Measurements from ENCODE around the gene METTL24. TPM values are rescaled to one million over a fixed set of nuclear protein-coding genes. Genes with fewer than 3 reads are reported as not detected.
"Not testable (repeated sequence)": the region's sequence is repeated elsewhere in the genome, so short reads cannot be mapped to it uniquely, and the experiment has no call there.

Gene METTL24
- total RNA-seq, 2 donors from 2014 or later = 0.96 to 3.0 TPM

- TF ChIP-seq POLR2AphosphoS5 (IDR thresholded peaks at IDR 0.05) = no peak
- TF ChIP-seq POLR2A (IDR thresholded peaks at IDR 0.05) = no peak
- no peak for TF ChIP-seq CTCF (IDR thresholded peaks at IDR 0.05)
- no peaks in the 10 kb centered on the region for H3K27me3 ChIP-seq (replicated peaks; ENCODE audit: insufficient read depth)
- DNase-seq (ENCODE audit: low spot score) = no peak
These were observed 107.3 kb downstream of the METTL24 start for GRCh38 chr6:110250838-110251237.

DNA sequence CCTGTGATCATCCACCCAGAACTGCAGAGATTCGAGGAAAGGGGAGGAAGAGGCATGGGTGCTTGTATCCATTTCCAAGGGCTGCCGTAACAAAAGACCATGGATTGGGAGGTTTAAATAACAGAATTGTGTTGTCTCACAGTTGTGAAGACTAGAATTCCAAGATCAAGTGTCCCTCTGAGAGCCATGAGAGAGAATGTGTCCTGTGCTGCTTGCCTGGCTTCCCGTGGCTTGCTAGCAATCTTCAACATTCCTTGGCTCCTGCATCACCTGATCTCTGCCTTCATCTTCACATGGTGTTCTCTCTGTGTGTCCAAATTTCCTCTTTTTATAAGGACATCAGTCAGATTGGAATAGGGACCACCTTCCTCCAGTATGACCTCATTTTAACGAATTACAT is 108.1 kb downstream of the METTL24 start:
- no peaks in the 10 kb centered on the region for H3K4me1 ChIP-seq (replicated peaks)
- no peak overlapping the region for H3K4me3 ChIP-seq
- H3K27me3 ChIP-seq (replicated peaks; ENCODE audit: insufficient read depth) = no peaks in the 10 kb centered on the region
- H3K36me3 ChIP-seq = no peaks in the 10 kb centered on the region
- no peaks in the 10 kb centered on the region for H3K9me3 ChIP-seq
- intact Hi-C loops (cut with DNase I) = no loop called here
- no peak overlapping the region for H3K27ac ChIP-seq
- TF ChIP-seq CTCF (IDR thresholded peaks at IDR 0.05) (no peak), POLR2AphosphoS5 (IDR thresholded peaks at IDR 0.05) (no peak), POLR2A (IDR thresholded peaks at IDR 0.05) (no peak)
- DNase-seq (ENCODE audit: low spot score) = no peak
- WGBS = 73% methylated on average over 4 of the region's 4 CpGs

More at GRCh38 chr6:110250838-110251237, 107.3 kb downstream of the METTL24 start:
- no peaks in the 10 kb centered on the region for H3K9me3 ChIP-seq
- no peaks in the 10 kb centered on the region for H3K36me3 ChIP-seq
- no peak overlapping the region for H3K4me3 ChIP-seq
- WGBS = 73% methylated on average over 5 of the region's 5 CpGs
- intact Hi-C loops (cut with DNase I) = no loop called here
- no peaks in the 10 kb centered on the region for H3K4me1 ChIP-seq (replicated peaks)
- H3K27ac ChIP-seq = no peak overlapping the region

- Histone ChIP-seq H3K36me3 (no peaks in the 10 kb centered on the region), H3K27me3 (replicated peaks; ENCODE audit: insufficient read depth) (no peaks in the 10 kb centered on the region), H3K4me3 (no peak overlapping the region), H3K4me1 (replicated peaks) (no peaks in the 10 kb centered on the region), H3K9me3 (no peaks in the 10 kb centered on the region), H3K27ac (no peak overlapping the region)
- intact Hi-C loops (cut with DNase I) = no loop called here
- TF ChIP-seq CTCF (IDR thresholded peaks at IDR 0.05) (no peak), POLR2A (IDR thresholded peaks at IDR 0.05) (no peak), POLR2AphosphoS5 (IDR thresholded peaks at IDR 0.05) (no peak)
- no peak for DNase-seq (ENCODE audit: low spot score)
- 95% methylated on average over 3 of the region's 3 CpGs for WGBS
These were observed 111.1 kb downstream of the METTL24 start for GRCh38 chr6:110246900-110247546.

DNA sequence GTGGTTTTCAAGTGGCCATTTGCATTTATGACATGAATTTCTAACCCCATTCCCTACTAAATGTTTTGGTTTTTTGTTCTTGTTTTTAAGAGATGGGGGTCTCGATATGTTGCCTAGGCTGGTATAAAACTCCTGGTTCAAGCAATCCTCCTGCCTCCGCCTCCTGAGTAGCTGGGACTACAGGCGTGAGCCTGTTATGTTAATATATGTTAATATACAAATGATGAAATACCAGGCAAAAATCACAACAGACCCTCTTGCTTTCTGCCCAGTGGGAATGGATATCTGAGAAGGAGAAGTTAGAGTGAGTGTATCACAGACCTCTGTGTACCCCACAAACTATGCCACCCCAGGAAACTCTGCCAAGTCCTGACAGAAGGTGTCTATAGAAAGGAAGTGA is 111.8 kb downstream of the METTL24 start:
- Histone ChIP-seq H3K27ac (no peak overlapping the region), H3K9me3 (no peaks in the 10 kb centered on the region), H3K4me3 (no peak overlapping the region), H3K36me3 (no peaks in the 10 kb centered on the region), H3K4me1 (replicated peaks) (no peaks in the 10 kb centered on the region), H3K27me3 (replicated peaks; ENCODE audit: insufficient read depth) (no peaks in the 10 kb centered on the region)
- intact Hi-C loops (cut with DNase I) = no loop called here
- TF ChIP-seq POLR2AphosphoS5 (IDR thresholded peaks at IDR 0.05) (no peak), CTCF (IDR thresholded peaks at IDR 0.05) (no peak), POLR2A (IDR thresholded peaks at IDR 0.05) (no peak)
- WGBS = 94% methylated on average over 3 of the region's 3 CpGs
- no peak for DNase-seq (ENCODE audit: low spot score)

- H3K4me3 ChIP-seq; H3K4me1 ChIP-seq (replicated peaks); H3K9me3 ChIP-seq; H3K27me3 ChIP-seq (replicated peaks; ENCODE audit: insufficient read depth); H3K36me3 ChIP-seq; intact Hi-C loops (cut with DNase I); H3K27ac ChIP-seq; DNase-seq (ENCODE audit: low spot score): not testable (repeated sequence)
- WGBS = 88% methylated on average over 3 of the region's 3 CpGs
These were observed 113.5 kb downstream of the METTL24 start for GRCh38 chr6:110244621-110245020.

All from prostate gland (tissue), 2 donors.